Measurements from ENCODE around the gene NDUFS4. TPM values are rescaled to one million over a fixed set of nuclear protein-coding genes. Genes with fewer than 3 reads are reported as not detected.
"Not testable (repeated sequence)": the region's sequence is repeated elsewhere in the genome, so short reads cannot be mapped to it uniquely, and the experiment has no call there.

Gene NDUFS4
- total RNA-seq, 2 donors from 2014 or later: 32.7 to 48.5 TPM

- DNase-seq (ENCODE audit: low spot score) (no peak), ATAC-seq (no peak)
- H3K27ac Mint-ChIP-seq: no peak overlapping the region
- H3K9me3 Mint-ChIP-seq: no peaks in the 10 kb centered on the region
- H3K27me3 Mint-ChIP-seq: no peaks in the 10 kb centered on the region
- H3K4me1 Mint-ChIP-seq (ENCODE audit: low read depth in 2 of 2): peaks cover 39 to 62% of the 10 kb centered on the region in 2 donors
- no peak overlapping the region for H3K4me3 Mint-ChIP-seq
- no peaks in the 10 kb centered on the region for H3K36me3 Mint-ChIP-seq
Observed at GRCh38 chr5:53590759-53591158, 30.3 kb downstream of the NDUFS4 start.

- no peaks in the 10 kb centered on the region for H3K27me3 Mint-ChIP-seq
- no peak overlapping the region for H3K27ac Mint-ChIP-seq
- ATAC-seq (no peak), DNase-seq (ENCODE audit: low spot score) (no peak)
- H3K4me3 Mint-ChIP-seq: no peak overlapping the region
- H3K36me3 Mint-ChIP-seq: no peaks in the 10 kb centered on the region
- H3K4me1 Mint-ChIP-seq (ENCODE audit: low read depth in 2 of 2): peaks cover 42 to 52% of the 10 kb centered on the region in 2 donors
- no peaks in the 10 kb centered on the region for H3K9me3 Mint-ChIP-seq
Observed at GRCh38 chr5:53594419-53594818, 34.0 kb downstream of the NDUFS4 start.

- no peaks in the 10 kb centered on the region for H3K9me3 Mint-ChIP-seq
Observed at GRCh38 chr5:53597894-53598293, 37.5 kb downstream of the NDUFS4 start.

GRCh38 chr5:53601570-53601969, 41.1 kb downstream of the NDUFS4 start:
- no peaks in the 10 kb centered on the region for H3K27me3 Mint-ChIP-seq
- no peak overlapping the region for H3K27ac Mint-ChIP-seq
- H3K4me1 Mint-ChIP-seq (ENCODE audit: low read depth in 2 of 2): peaks cover 0 to 11% of the 10 kb centered on the region in 2 donors
- DNase-seq (ENCODE audit: low spot score): no peak
- H3K9me3 Mint-ChIP-seq: no peaks in the 10 kb centered on the region
- no peak overlapping the region for H3K4me3 Mint-ChIP-seq
- H3K36me3 Mint-ChIP-seq: peaks cover 6% of the 10 kb centered on the region
- ATAC-seq: no peak

More at GRCh38 chr5:53597894-53598293, 37.5 kb downstream of the NDUFS4 start:
- Mint-ChIP-seq H3K36me3 (no peaks in the 10 kb centered on the region), H3K27ac (no peak overlapping the region), H3K27me3 (no peaks in the 10 kb centered on the region), H3K4me3 (no peak overlapping the region), H3K4me1 (ENCODE audit: low read depth in 2 of 2) (peaks cover 25 to 29% of the 10 kb centered on the region in 2 donors)
- ATAC-seq: no peak
- DNase-seq (ENCODE audit: low spot score): no peak

- no peak for DNase-seq (ENCODE audit: low spot score)
- Mint-ChIP-seq H3K27ac (no peak overlapping the region), H3K9me3 (no peaks in the 10 kb centered on the region), H3K36me3 (peaks cover 6% of the 10 kb centered on the region), H3K4me3 (no peak overlapping the region), H3K4me1 (ENCODE audit: low read depth in 2 of 2) (peaks cover 0 to 4% of the 10 kb centered on the region in 2 donors), H3K27me3 (no peaks in the 10 kb centered on the region)
- no peak for ATAC-seq
Observed at GRCh38 chr5:53603009-53603687, 42.7 kb downstream of the NDUFS4 start.

GRCh38 chr5:53604309-53604708, 43.9 kb downstream of the NDUFS4 start:
- ATAC-seq (no peak), DNase-seq (ENCODE audit: low spot score) (no peak)
- Mint-ChIP-seq H3K27ac (no peak overlapping the region), H3K27me3 (no peaks in the 10 kb centered on the region), H3K9me3 (no peaks in the 10 kb centered on the region), H3K4me1 (ENCODE audit: low read depth in 2 of 2) (peaks cover 0 to 8% of the 10 kb centered on the region in 2 donors), H3K36me3 (peaks cover 6% of the 10 kb centered on the region), H3K4me3 (no peak overlapping the region)

- ATAC-seq: no peak
- Mint-ChIP-seq H3K4me3 (no peak overlapping the region), H3K4me1 (ENCODE audit: low read depth in 2 of 2) (peaks cover 0 to 4% of the 10 kb centered on the region in 2 donors), H3K36me3 (peaks cover 6% of the 10 kb centered on the region), H3K9me3 (no peaks in the 10 kb centered on the region), H3K27ac (no peak overlapping the region), H3K27me3 (no peaks in the 10 kb centered on the region)
- no peak for DNase-seq (ENCODE audit: low spot score)
Observed at GRCh38 chr5:53607886-53608285, 47.4 kb downstream of the NDUFS4 start.

GRCh38 chr5:53608897-53609296, 48.5 kb downstream of the NDUFS4 start:
- DNase-seq (ENCODE audit: low spot score); H3K4me3 Mint-ChIP-seq; ATAC-seq; H3K9me3 Mint-ChIP-seq; H3K4me1 Mint-ChIP-seq (ENCODE audit: low read depth in 2 of 2); H3K27ac Mint-ChIP-seq; H3K27me3 Mint-ChIP-seq; H3K36me3 Mint-ChIP-seq: not testable (repeated sequence)

GRCh38 chr5:53613061-53613460, 52.6 kb downstream of the NDUFS4 start:
- Mint-ChIP-seq H3K9me3 (no peaks in the 10 kb centered on the region), H3K36me3 (no peaks in the 10 kb centered on the region), H3K4me3 (no peak overlapping the region), H3K4me1 (ENCODE audit: low read depth in 2 of 2) (peaks cover 6 to 9% of the 10 kb centered on the region in 2 donors), H3K27me3 (no peaks in the 10 kb centered on the region), H3K27ac (no peak overlapping the region)
- ATAC-seq: no peak
- no peak for DNase-seq (ENCODE audit: low spot score)

GRCh38 chr5:53613536-53613935, 53.1 kb downstream of the NDUFS4 start:
- Mint-ChIP-seq H3K4me1 (ENCODE audit: low read depth in 2 of 2) (peaks cover 6 to 8% of the 10 kb centered on the region in 2 donors), H3K27ac (no peak overlapping the region), H3K27me3 (no peaks in the 10 kb centered on the region), H3K4me3 (no peak overlapping the region), H3K36me3 (no peaks in the 10 kb centered on the region), H3K9me3 (no peaks in the 10 kb centered on the region)
- no peak for ATAC-seq
- DNase-seq (ENCODE audit: low spot score): no peak

- ATAC-seq (no peak), DNase-seq (ENCODE audit: low spot score) (no peak)
- H3K4me1 Mint-ChIP-seq (ENCODE audit: low read depth in 2 of 2): peaks cover 5 to 6% of the 10 kb centered on the region in 2 donors
- H3K9me3 Mint-ChIP-seq: no peaks in the 10 kb centered on the region
- H3K27me3 Mint-ChIP-seq: no peaks in the 10 kb centered on the region
- no peak overlapping the region for H3K27ac Mint-ChIP-seq
- no peak overlapping the region for H3K4me3 Mint-ChIP-seq
- no peaks in the 10 kb centered on the region for H3K36me3 Mint-ChIP-seq
Observed at GRCh38 chr5:53614376-53614885, 54.0 kb downstream of the NDUFS4 start.

- no peak for DNase-seq (ENCODE audit: low spot score)
- no peak overlapping the region for H3K27ac Mint-ChIP-seq
Observed at GRCh38 chr5:53616939-53617549, 56.6 kb downstream of the NDUFS4 start.

GRCh38 chr5:53631251-53631650, 70.8 kb downstream of the NDUFS4 start:
- Mint-ChIP-seq H3K4me3 (no peak overlapping the region), H3K36me3 (peaks cover 7% of the 10 kb centered on the region), H3K27ac (no peak overlapping the region), H3K9me3 (no peaks in the 10 kb centered on the region), H3K4me1 (ENCODE audit: low read depth in 2 of 2) (peaks cover 29 to 43% of the 10 kb centered on the region in 2 donors), H3K27me3 (no peaks in the 10 kb centered on the region)
- DNase-seq (ENCODE audit: low spot score) (no peak), ATAC-seq (no peak)

More at GRCh38 chr5:53616939-53617549, 56.6 kb downstream of the NDUFS4 start:
- H3K36me3 Mint-ChIP-seq: no peaks in the 10 kb centered on the region
- H3K4me3 Mint-ChIP-seq: no peak overlapping the region
- ATAC-seq: no peak
- no peaks in the 10 kb centered on the region for H3K9me3 Mint-ChIP-seq
- H3K27me3 Mint-ChIP-seq: no peaks in the 10 kb centered on the region
- H3K4me1 Mint-ChIP-seq (ENCODE audit: low read depth in 2 of 2): peaks cover 5 to 6% of the 10 kb centered on the region in 2 donors

GRCh38 chr5:53642061-53642460, 81.6 kb downstream of the NDUFS4 start:
- Mint-ChIP-seq H3K4me1 (ENCODE audit: low read depth in 2 of 2) (peaks cover 0 to 4% of the 10 kb centered on the region in 2 donors), H3K27me3 (no peaks in the 10 kb centered on the region), H3K36me3 (peaks cover 6% of the 10 kb centered on the region), H3K9me3 (no peaks in the 10 kb centered on the region), H3K27ac (no peak overlapping the region), H3K4me3 (no peak overlapping the region)
- ATAC-seq (no peak), DNase-seq (ENCODE audit: low spot score) (no peak)
